CD14-positive monocyte (primary cell): ENCODE results near the gene COTL1. TPM values are rescaled to one million over a fixed set of nuclear protein-coding genes. Genes with fewer than 3 reads are reported as not detected.
A peak's percentile ranks its signal among the peaks of the same experiment; 100 is the strongest.

Source experiments
- DNase-seq, 3 donors: peaks; one replicate each; pipeline ENCODE4 v3.0.0-alpha.2; 2011 to 2022
- H2AFZ ChIP-seq: 2 replicates; pipeline ENCODE4 v1.6.0; 2012; ENCODE audit warnings: mild to moderate bottlenecking, low read depth, low read length, inconsistent platforms; ENCODE audit not compliant: insufficient read depth, poor library complexity, severe bottlenecking
- H3K27ac ChIP-seq, 2 donors: 1 replicate in 1 of 2; 2 replicates in 1 of 2; pipeline ENCODE4 v1.5.1; 2012 to 2013; ENCODE audit warnings: low read length in 2 of 2, control low read depth in 1 of 2, inconsistent platforms in 1 of 2, low read depth in 1 of 2, mild to moderate bottlenecking in 1 of 2
- H3K27me3 ChIP-seq, 2 donors: one replicate each; pipeline versions ENCODE4 v1.6.0 to v1.6.1; 2011 to 2013; ENCODE audit warnings: low read length in 2 of 2; ENCODE audit not compliant: control insufficient read depth in 2 of 2, insufficient read depth in 2 of 2
- H3K36me3 ChIP-seq, 2 donors: replicated peaks in 1 of 2; 1 replicate in 1 of 2; 2 replicates in 1 of 2; pipeline versions ENCODE4 v1.5.1 to v1.6.1; 2012 to 2013; ENCODE audit warnings: low read length in 2 of 2, control low read depth in 1 of 2, inconsistent platforms in 1 of 2, mild to moderate bottlenecking in 1 of 2; ENCODE audit not compliant: insufficient read depth in 2 of 2, control insufficient read depth in 1 of 2
- H3K4me1 ChIP-seq, 2 donors: 1 replicate in 1 of 2; 2 replicates in 1 of 2; pipeline versions ENCODE4 v1.5.1 to v1.6.1; 2012 to 2013; ENCODE audit warnings: low read length in 2 of 2, control low read depth in 1 of 2, inconsistent platforms in 1 of 2, mild to moderate bottlenecking in 1 of 2, moderate library complexity in 1 of 2; ENCODE audit not compliant: insufficient read depth in 2 of 2, control insufficient read depth in 1 of 2
- H3K4me2 ChIP-seq: replicated peaks from 2 replicates; pipeline ENCODE3; 2012; ENCODE audit warnings: low read length, moderate library complexity, mild to moderate bottlenecking; ENCODE audit not compliant: poor library complexity, severe bottlenecking; ENCODE audit errors: extremely low read depth
- H3K4me3 ChIP-seq, 3 experiments: fragments of 200-600 bp in 1 of 3; sonication (generic) in 1 of 3; replicated peaks in 1 of 3; 1 replicate in 2 of 3; 2 replicates in 1 of 3; pipeline ENCODE4 v1.5.1; 2011 to 2013; ENCODE audit warnings: low read length in 3 of 3, mild to moderate bottlenecking in 3 of 3, control low read depth in 2 of 3, low read depth in 2 of 3, inconsistent platforms in 1 of 3, moderate library complexity in 1 of 3
- H3K79me2 ChIP-seq: 2 replicates; pipeline ENCODE4 v1.6.0; 2012; ENCODE audit warnings: mild to moderate bottlenecking, control low read depth, inconsistent platforms, low read length, moderate library complexity; ENCODE audit not compliant: insufficient read depth
- H3K9ac ChIP-seq: 2 replicates; pipeline ENCODE4 v1.6.0; 2017; ENCODE audit warnings: low read length, mild to moderate bottlenecking; ENCODE audit not compliant: insufficient read depth, poor library complexity, severe bottlenecking
- H3K9me3 ChIP-seq, 2 donors: replicated peaks in 1 of 2; 1 replicate in 1 of 2; 2 replicates in 1 of 2; pipeline versions ENCODE4 v1.5.1 to v1.6.1; 2012 to 2013; ENCODE audit warnings: low read length in 2 of 2, control low read depth in 1 of 2; ENCODE audit not compliant: control insufficient read depth in 1 of 2, insufficient read depth in 1 of 2
- H4K20me1 ChIP-seq: 2 replicates; pipeline ENCODE4 v1.6.0; 2012; ENCODE audit warnings: mild to moderate bottlenecking, low read length, control low read depth, moderate library complexity; ENCODE audit not compliant: insufficient read depth
- H3K27ac Mint-ChIP-seq, 7 donors: one replicate each; pipeline ENCODE4 v1.8.0; 2020; ENCODE audit warnings: mild to moderate bottlenecking in 7 of 7, mixed read lengths in 7 of 7, moderate library complexity in 6 of 7, inconsistent platforms in 2 of 7
- H3K27me3 Mint-ChIP-seq, 3 donors: one replicate each; pipeline ENCODE4 v1.8.0; 2021 to 2022; ENCODE audit warnings: low read depth in 3 of 3, mild to moderate bottlenecking in 3 of 3, mixed read lengths in 3 of 3, moderate library complexity in 3 of 3, inconsistent platforms in 1 of 3
- H3K36me3 Mint-ChIP-seq, 2 donors: one replicate each; pipeline ENCODE4 v1.8.0; 2020; ENCODE audit warnings: mixed read lengths in 2 of 2, inconsistent platforms in 1 of 2, mild to moderate bottlenecking in 1 of 2
- H3K4me1 Mint-ChIP-seq: one replicate; pipeline ENCODE4 v1.8.0; 2020; ENCODE audit warnings: mild to moderate bottlenecking, mixed read lengths
- H3K4me3 Mint-ChIP-seq, 2 donors: one replicate each; pipeline ENCODE4 v1.8.0; 2020; ENCODE audit warnings: mild to moderate bottlenecking in 2 of 2, mixed read lengths in 2 of 2, moderate library complexity in 1 of 2
- H3K9me3 Mint-ChIP-seq, 7 donors: one replicate each; pipeline ENCODE4 v1.8.0; 2020 to 2022; ENCODE audit warnings: mixed read lengths in 7 of 7, mild to moderate bottlenecking in 6 of 7, moderate library complexity in 6 of 7, inconsistent platforms in 2 of 7
- CTCF ChIP-seq: fragments of 200-600 bp; IDR thresholded peaks from one replicate; pipeline ENCODE4 v1.8.0; 2022; ENCODE audit warnings: antibody characterized with exemption, mild to moderate bottlenecking
- WGBS: methylation state at CpG from one replicate; pipeline ENCODE4 v1.1.5; 2013; ENCODE audit warnings: missing lambda C conversion rate; ENCODE audit not compliant: insufficient coverage; 5-methylcytosine and 5-hydroxymethylcytosine counted together
- intact Hi-C, 2 donors: fragments of 100-400 bp; cut with micrococcal nuclease; formaldehyde crosslinking; loops; one replicate each; pipeline versions ENCODE4 v1.15.0 to v1.15.1; 2023
- polyA plus RNA-seq, 3 donors: library from polyadenylated mRNA; depleted of rRNA in 1 of 3; unstranded in 2 of 3; stranded (reverse) in 1 of 3; fragments of 300-500 nt in 2 of 3; fragments of >200 nt in 1 of 3; fragmentation: Illumina TruSeq in 2 of 3; gene quantifications; 1 replicate in 2 of 3; 2 replicates in 1 of 3; pipeline ENCODE4 v1.2.3, GENCODE V29; 2012 to 2021

The COTL1 gene
- polyA plus RNA-seq, 3 donors, result 648 to 1,843 (median 1,643) TPM

GRCh38 chr16:84654238-84654637 is 36.4 kb upstream of the COTL1 start:
- Mint-ChIP-seq H3K4me1 (peaks cover 13% of the 10 kb centered on the region), H3K27ac (peak overlapping the region in 2 of 7 donors; percentile 10 to 42), H3K4me3 (no peak overlapping the region), H3K27me3 (peaks cover 0 to 1% (median 0%) of the 10 kb centered on the region in 3 donors), H3K9me3 (peaks cover 0 to 3% (median 0%) of the 10 kb centered on the region in 7 donors), H3K36me3 (peaks cover 72 to 86% of the 10 kb centered on the region in 2 donors)
- Histone ChIP-seq H3K27ac (no peak overlapping the region), H3K4me3 (no peak overlapping the region), H3K4me1 (peaks cover 4 to 8% of the 10 kb centered on the region in 2 donors), H4K20me1 (peaks cover 93% of the 10 kb centered on the region), H3K4me2 (no peak overlapping the region), H3K36me3 (peaks cover 68 to 82% of the 10 kb centered on the region in 2 donors), H3K27me3 (no peaks in the 10 kb centered on the region), H2AFZ (no peak overlapping the region), H3K9me3 (no peaks in the 10 kb centered on the region), H3K79me2 (peaks cover 76% of the 10 kb centered on the region), H3K9ac (no peak overlapping the region)
- no peak for TF ChIP-seq CTCF
- no peak for DNase-seq
- intact Hi-C loops, result no loop called here
- 100% methylated on average over 1 of the region's 3 CpGs for WGBS

- no peak overlapping the region for H3K4me2 ChIP-seq
- Mint-ChIP-seq H3K4me1 (peaks cover 19% of the 10 kb centered on the region), H3K4me3 (no peak overlapping the region), H3K27me3 (peaks cover 0 to 3% (median 0%) of the 10 kb centered on the region in 3 donors), H3K36me3 (peaks cover 55 to 69% of the 10 kb centered on the region in 2 donors), H3K9me3 (no peaks in the 10 kb centered on the region), H3K27ac (no peak overlapping the region)
- no peak overlapping the region for H3K4me3 ChIP-seq
- H3K4me1 ChIP-seq, result peaks cover 12 to 18% of the 10 kb centered on the region in 2 donors
- intact Hi-C loops, result no loop called here
- WGBS, result 72% methylated on average over 5 of the region's 7 CpGs
- no peak overlapping the region for H3K9ac ChIP-seq
- H3K27ac ChIP-seq, result no peak overlapping the region
- peaks cover 76% of the 10 kb centered on the region for H3K79me2 ChIP-seq
- peaks cover 51 to 65% of the 10 kb centered on the region in 2 donors for H3K36me3 ChIP-seq
- no peaks in the 10 kb centered on the region for H3K27me3 ChIP-seq
- peaks cover 80% of the 10 kb centered on the region for H4K20me1 ChIP-seq
- DNase-seq, result no peak
- no peak overlapping the region for H2AFZ ChIP-seq
- H3K9me3 ChIP-seq, result no peaks in the 10 kb centered on the region
- TF ChIP-seq CTCF, result no peak
These were observed 34.7 kb upstream of the COTL1 start for GRCh38 chr16:84652566-84652965.
